ENCODE measurements around the gene PPIA.
"Not testable (repeated sequence)": the region's sequence is repeated elsewhere in the genome, so short reads cannot be mapped to it uniquely, and the experiment has no call there.

The PPIA gene

DNA sequence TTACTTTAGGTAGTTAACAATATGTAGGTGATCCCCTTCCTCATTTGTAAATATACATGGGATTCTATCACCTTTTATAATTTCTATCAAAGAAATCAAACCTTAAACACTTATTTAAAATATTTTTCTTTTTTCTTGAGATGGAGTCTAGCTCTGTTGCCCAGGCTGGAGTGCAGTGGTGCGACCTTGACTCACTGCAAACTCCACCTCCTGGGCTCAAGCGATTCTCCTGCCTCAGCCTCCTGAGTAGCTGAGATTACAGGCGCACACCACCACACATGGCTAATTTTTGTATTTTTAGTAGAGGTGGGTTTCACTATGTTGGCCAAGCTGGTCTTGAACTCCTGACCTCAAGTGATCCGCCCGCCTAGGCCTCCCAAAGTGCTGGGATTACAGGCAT lies 47.0 kb downstream of the PPIA start:
- DNase-seq, result not testable (repeated sequence)

DNA sequence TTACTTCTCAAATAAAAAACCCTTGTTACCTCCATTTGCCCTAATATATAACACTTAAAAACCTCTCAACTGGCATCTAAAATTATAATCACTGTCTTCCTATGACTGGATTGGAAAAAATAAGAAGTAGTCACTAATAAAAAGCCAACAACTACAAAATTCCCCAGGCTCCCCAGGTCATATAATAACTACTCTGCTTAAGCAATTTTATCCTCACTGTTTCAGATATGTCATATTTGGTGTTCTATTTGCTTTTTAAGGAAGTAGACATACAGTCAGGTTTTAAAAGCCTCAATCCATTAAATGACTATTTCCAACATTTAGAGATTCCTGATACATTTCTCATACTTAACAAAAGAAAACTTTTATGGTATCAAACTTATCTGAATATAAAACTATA lies 49.0 kb downstream of the PPIA start:
- DNase-seq, result no peak

DNA sequence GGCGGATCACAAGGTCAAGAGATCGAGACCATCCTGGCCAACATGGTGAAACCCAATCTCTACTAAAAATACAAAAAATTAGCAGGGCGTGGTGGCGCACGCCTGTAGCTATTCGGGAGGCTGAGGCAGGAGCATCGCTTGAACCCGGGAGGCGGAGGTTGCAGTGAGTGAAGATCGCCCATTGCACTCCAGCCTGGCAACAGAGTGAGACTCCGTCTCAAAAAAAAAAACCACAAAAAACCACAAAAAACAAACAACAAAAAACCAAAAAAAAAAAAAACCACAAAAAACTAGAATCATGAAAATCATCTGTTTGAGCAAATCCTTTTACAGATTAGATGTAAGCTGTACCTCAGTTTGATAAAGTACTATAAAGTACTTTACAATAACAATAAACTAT lies 49.9 kb downstream of the PPIA start:
- DNase-seq, result not testable (repeated sequence)

DNA sequence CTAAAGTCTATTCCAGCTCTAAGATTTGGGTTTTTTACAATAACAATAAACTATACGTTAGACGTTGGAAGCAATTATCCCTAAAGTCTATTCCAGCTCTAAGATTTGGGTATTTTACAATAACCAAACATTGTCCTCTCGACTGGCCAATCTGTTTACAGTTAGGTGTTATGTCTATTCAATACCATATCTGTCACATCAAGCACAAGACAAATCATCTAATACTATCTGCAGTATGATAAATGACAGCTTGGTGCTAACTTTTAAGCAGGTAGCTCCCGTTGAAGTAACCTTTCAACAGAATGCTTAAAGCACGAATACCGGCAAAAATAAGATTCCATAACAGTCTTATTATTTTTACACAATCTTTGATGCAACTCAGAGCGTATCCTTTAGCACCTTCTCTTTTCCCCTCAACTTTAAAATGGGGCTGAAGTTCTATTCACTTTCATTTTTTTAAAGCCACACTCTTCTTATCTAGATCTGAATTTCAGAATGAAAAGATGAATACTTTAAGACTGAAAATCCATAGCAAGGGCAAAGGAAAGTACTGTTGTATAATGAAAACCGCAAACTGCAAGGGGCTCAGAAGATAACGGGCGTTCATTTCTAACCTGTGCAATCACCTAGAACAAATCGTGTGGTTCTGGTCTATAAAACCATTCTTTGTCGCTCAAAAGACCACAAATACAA lies 50.5 kb downstream of the PPIA start:
- no peak for DNase-seq

DNA sequence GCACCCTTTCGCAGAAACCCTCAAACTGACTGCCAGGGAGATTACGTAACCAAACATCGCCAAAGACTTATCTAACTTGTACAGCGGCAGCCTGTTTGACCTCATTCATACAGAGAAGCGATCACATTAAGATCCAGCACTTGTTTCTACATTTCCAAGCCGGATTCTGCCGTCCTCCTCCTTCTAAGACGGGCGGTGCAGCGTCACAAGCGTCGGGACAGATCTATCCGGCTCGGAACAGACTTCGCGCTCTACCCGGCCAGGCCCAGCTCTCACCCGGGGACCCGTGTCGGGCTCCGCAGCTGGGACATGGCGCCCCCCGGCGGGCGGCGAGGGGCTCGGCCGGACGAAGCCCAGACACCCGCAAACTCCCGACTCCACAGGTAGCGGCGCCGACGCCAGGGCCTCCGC lies 51.0 kb downstream of the PPIA start:
- peak; percentile 92 for DNase-seq

DNA sequence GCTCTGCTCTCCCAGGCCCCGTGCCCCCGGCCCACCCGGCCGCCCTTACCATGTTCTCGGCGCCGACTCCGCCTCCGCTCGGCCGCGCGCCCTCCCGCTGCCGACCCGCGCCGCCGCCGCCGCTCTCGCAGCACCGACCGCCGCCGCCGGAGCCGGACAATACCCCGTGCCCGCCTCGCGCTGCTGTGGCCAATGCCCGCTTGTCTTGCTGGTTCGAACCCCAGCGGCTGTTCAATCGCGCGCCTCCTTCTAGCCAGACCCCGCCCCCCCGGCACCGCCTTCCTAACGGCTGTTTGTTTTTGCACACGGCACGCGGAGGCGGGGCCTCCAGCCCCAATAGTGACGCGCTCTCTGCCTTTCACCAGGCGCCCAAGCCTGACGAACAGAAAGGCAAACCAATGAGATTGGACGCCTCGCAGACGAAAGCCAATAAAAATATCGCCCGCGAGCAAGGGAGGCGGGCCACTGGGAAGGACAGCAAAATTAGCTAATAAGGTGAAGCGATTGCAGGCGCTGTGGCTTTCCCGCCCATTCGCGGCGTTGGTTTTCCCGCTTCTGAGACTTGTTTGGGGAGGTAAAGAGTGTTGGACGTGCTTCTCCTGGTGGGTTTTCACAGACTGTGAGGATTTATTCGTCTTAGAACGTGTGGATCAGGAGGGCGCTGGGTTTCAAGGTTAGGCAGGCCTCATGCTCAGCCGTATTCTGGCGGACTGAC lies 51.6 kb downstream of the PPIA start, which contains the start of gene H2AZ2:
Gene H2AZ2 (minus strand): TSS at position 168 of the 715 bp plus-strand sequence. CDS start 116 bp downstream, at position 52.
- DNase-seq, result peak; percentile 100

DNA sequence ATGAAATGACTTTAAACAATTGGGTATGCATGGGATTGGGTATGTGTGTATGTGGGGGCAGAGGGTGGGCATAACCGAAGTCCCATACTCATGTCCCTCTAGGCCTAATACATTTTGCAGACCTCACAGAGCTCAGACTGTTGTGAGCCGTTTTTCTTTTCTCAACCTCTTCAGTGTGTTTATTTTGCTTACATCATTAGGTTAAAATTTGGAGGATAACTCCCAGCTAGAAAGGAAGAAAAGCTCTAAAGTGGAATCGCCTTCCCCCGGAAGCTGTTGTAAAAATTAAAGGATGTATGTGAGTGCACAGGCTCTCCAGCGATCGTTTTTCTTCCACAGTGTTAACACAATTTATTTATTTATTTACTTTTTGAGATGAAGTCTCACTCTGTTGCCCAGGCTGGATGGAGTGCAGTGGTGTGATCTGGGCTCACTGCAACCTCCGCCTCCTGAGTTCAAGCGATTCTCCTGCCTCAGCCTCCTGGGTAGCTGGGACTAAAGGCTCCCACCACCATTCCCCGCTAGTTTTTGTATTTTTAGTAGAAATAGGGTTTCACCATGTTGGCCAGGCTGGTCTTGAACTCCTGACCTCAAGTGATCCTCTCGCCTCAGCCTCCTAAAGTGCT lies 52.9 kb downstream of the PPIA start:
- DNase-seq, result peak; percentile 52

DNA sequence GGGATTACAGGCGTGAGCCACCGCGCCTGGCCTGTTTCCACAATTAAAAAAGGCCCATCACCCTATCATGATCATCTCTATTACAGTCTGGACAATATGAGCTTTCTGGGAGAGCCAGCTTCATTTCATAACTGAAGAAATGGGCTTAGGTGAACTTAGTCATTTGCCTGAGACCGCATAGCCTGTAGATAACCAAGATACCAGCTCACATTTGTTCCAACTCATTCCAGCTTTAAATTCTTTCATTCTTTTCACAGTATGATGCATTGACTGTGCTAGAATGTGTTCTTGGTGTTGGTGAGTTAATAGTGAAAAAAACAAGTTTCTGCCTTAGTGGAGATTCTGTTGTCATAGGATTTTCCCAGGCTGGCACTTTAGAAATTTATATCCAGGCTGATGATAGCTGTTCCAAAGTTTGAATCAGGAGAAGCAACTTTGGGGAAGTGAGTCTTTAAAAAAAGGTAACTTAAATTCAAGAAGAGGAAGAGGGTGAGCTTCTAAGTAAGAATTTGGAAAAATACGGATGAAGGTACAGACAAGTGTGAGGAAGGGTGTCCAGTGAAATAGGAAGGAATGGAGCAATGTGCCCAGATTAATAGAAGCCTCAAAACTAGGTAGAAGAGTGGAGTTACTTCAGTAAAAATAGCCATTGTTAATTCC lies 53.5 kb downstream of the PPIA start:
- DNase-seq, result no peak

DNA sequence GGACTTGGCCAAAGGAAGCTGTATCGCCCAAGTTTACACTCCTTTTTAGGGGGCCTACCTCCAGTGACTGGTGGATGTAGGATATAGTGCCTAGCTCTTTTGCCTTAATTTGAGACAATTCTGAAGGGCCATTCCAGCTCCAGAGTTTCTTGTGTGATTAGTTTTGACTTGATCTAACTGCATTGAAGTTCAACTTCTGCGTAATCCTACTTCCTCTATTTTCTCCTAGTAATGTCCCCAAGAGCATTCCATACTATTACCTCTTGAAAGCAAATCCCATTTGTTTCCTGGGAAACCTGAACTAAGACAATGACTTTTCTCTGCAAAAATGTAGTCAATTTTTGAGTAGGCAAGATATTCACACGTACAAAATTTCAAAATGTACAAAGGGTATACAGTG lies 56.1 kb downstream of the PPIA start:
- no peak for DNase-seq

Data from DMS79 treated with DMSO at 0.1 percent for 48 hours (cell line).